ENCODE results near the gene CDH26. TPM values are rescaled to one million over a fixed set of nuclear protein-coding genes. Genes with fewer than 3 reads are reported as not detected.

The CDH26 gene
- total RNA-seq, 1 experiment from 2014 or later, result 1.1 TPM

DNA sequence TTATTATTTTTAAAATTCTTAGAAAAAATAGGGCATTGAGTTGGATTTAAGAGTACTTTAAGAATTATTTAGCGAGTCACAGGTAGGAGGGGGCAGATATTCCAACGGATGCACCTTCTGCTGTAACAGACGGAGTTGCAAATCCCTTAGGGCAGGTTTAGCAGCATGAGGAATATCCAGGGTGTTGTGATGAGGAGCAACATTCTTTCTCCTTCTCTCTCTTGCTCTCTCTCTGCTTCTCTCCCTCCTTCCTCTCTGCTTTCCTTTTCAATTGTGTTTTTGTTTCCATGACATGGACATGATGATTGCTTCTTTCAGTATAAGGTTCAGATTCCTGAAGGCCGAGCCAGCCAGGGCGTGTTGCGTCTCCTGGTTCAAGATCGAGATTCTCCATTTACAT is 28.9 kb downstream of the CDH26 start:
- CTCF ChIA-PET, result interaction anchor here (0.6 to 1.1 kb wide), 2 partner anchors 9 to 1113 kb away, joined by 3 read pairs; no protein-coding TSS in a partner anchor
- H3K4me3 Mint-ChIP-seq (ENCODE audit: low read depth, unreplicated experiment), result no peak overlapping the region
- no peaks in the 10 kb centered on the region for H3K36me3 Mint-ChIP-seq (ENCODE audit: insufficient read depth, unreplicated experiment)
- intact Hi-C loops (cut with micrococcal nuclease; ENCODE audit: unreplicated experiment), result no loop called here
- H3K9me3 Mint-ChIP-seq (ENCODE audit: low read depth, unreplicated experiment), result no peaks in the 10 kb centered on the region
- TF ChIP-seq, protein P1, sequence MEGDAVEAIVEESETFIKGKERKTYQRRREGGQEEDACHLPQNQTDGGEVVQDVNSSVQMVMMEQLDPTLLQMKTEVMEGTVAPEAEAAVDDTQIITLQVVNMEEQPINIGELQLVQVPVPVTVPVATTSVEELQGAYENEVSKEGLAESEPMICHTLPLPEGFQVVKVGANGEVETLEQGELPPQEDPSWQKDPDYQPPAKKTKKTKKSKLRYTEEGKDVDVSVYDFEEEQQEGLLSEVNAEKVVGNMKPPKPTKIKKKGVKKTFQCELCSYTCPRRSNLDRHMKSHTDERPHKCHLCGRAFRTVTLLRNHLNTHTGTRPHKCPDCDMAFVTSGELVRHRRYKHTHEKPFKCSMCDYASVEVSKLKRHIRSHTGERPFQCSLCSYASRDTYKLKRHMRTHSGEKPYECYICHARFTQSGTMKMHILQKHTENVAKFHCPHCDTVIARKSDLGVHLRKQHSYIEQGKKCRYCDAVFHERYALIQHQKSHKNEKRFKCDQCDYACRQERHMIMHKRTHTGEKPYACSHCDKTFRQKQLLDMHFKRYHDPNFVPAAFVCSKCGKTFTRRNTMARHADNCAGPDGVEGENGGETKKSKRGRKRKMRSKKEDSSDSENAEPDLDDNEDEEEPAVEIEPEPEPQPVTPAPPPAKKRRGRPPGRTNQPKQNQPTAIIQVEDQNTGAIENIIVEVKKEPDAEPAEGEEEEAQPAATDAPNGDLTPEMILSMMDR (IDR thresholded peaks at IDR 0.05; ENCODE audit: unreplicated experiment), result no peak
- no TSS peak for BruUV-seq (replicated peaks)
- H3K27me3 Mint-ChIP-seq (ENCODE audit: unreplicated experiment), result no peaks in the 10 kb centered on the region
- H3K4me1 Mint-ChIP-seq (ENCODE audit: low read depth, unreplicated experiment), result peaks cover 20% of the 10 kb centered on the region
- DNase-seq, result no peak
- no peak overlapping the region for H3K27ac Mint-ChIP-seq (ENCODE audit: unreplicated experiment)

DNA sequence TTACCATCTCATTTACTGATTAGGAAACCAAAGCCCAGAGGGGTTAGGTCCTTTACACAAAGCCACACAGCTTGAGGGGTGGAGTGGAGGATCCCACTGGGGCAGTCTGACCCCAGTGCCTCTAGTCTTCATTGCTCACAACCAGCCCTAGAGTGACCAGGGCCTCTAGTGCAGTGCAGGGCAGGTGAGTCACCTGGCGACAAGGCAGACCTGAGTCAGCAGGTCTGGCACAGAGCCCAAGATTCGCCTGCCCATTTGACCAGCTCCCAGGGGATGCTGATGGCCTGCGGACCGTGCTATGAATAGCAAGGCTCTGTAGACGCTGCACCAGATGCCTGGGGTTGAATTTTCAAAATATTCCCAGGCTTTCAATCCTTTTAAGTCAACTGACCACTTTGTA is 29.9 kb downstream of the CDH26 start:
- TF ChIP-seq, protein P1 (IDR thresholded peaks at IDR 0.05; ENCODE audit: unreplicated experiment), result no peak
- DNase-seq, result peak; percentile 97
- CTCF ChIA-PET, result interaction anchor here (0.7 to 1.8 kb wide), 7 partner anchors 8 to 62 kb away, joined by 3 to 8 read pairs (median 4); partner anchors contain the start of genes FAM217B and PPP1R3D
- intact Hi-C loops (cut with micrococcal nuclease; ENCODE audit: unreplicated experiment), result no loop called here
- Mint-ChIP-seq H3K27me3 (ENCODE audit: unreplicated experiment) (no peaks in the 10 kb centered on the region), H3K27ac (ENCODE audit: unreplicated experiment) (peak overlapping the region; percentile 31), H3K36me3 (ENCODE audit: insufficient read depth, unreplicated experiment) (no peaks in the 10 kb centered on the region), H3K9me3 (ENCODE audit: low read depth, unreplicated experiment) (no peaks in the 10 kb centered on the region), H3K4me3 (ENCODE audit: low read depth, unreplicated experiment) (no peak overlapping the region), H3K4me1 (ENCODE audit: low read depth, unreplicated experiment) (peaks cover 20% of the 10 kb centered on the region)
- no TSS peak for BruUV-seq (replicated peaks)

DNA sequence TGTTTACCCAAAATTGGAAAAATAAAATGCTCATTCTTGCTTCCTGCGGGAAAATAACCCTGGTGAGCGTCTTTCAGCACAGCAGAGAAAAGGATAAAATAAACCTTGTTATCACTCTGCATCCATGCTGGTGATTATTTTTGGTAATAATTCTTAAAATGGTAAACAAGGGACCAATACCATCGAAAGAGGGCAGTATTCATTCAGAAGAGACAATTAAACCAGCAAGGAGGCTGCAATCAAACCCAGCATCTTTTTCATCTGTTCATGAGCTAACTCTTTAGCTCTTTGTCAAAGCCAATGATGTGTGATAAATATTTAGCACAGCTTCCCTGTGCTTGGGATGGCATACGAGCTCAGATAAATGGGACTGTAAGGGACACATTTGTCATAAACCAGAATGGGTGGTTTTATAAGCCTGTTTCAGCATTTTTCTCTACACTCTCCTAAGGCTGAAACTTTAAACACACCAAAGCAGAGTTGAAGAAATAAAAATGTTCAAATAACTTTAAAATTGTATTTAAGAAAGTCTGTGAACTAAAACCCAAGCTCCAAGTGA is 34.4 kb downstream of the CDH26 start:
- intact Hi-C loops (cut with micrococcal nuclease; ENCODE audit: unreplicated experiment), result loop anchor here (1.0 to 2.0 kb wide), 4 partner anchors 44 to 1236 kb away; no protein-coding TSS in a partner anchor
- no TSS peak for BruUV-seq (replicated peaks)
- H3K4me1 Mint-ChIP-seq (ENCODE audit: low read depth, unreplicated experiment), result peaks cover 31% of the 10 kb centered on the region
- H3K27ac Mint-ChIP-seq (ENCODE audit: unreplicated experiment), result no peak overlapping the region
- H3K36me3 Mint-ChIP-seq (ENCODE audit: insufficient read depth, unreplicated experiment), result no peaks in the 10 kb centered on the region
- H3K27me3 Mint-ChIP-seq (ENCODE audit: unreplicated experiment), result no peaks in the 10 kb centered on the region
- H3K4me3 Mint-ChIP-seq (ENCODE audit: low read depth, unreplicated experiment), result no peak overlapping the region
- no peaks in the 10 kb centered on the region for H3K9me3 Mint-ChIP-seq (ENCODE audit: low read depth, unreplicated experiment)
- no peak for DNase-seq
- TF ChIP-seq, protein P1 (IDR thresholded peaks at IDR 0.05; ENCODE audit: unreplicated experiment), result peak; percentile 49
- CTCF ChIA-PET, result interaction anchor here (0.6 to 2.1 kb wide), 9 partner anchors 10 to 1806 kb away, joined by 3 to 25 read pairs (median 4); partner anchors contain the start of genes FAM217B and PPP1R3D

DNA sequence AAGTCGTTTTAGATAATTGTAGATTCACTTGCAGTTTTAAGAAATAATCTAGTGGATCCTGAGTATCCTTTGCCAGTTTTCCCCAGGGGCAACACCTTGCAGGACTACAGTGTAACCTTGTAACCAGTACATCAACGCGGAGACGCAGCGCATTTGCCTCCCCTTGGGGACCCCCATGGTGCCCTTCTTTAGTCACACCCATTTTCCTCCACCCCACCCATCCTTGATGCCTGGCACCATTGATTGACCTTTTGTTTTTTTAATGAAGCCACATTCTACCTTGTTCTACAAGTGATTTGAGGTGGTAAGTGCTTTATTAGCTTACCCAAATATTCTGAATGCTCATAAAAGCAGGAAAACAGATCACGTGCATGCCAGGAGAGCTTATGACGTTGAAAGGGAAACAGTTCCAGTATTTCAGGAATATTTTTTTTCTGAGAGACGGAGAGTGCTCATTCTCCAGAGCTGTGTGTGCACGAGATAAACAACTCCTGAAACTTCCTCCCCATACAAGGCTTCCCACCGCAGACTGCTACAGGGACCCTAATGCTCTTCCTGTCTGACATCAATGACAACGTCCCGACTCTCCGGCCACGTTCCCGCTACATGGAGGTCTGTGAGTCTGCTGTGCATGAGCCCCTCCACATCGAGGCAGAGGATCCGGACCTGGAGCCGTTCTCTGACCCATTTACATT is 35.7 kb downstream of the CDH26 start:
- H3K4me3 Mint-ChIP-seq (ENCODE audit: low read depth, unreplicated experiment), result no peak overlapping the region
- H3K4me1 Mint-ChIP-seq (ENCODE audit: low read depth, unreplicated experiment), result peaks cover 22% of the 10 kb centered on the region
- BruUV-seq (replicated peaks), result no TSS peak
- DNase-seq, result no peak
- no peaks in the 10 kb centered on the region for H3K36me3 Mint-ChIP-seq (ENCODE audit: insufficient read depth, unreplicated experiment)
- H3K27ac Mint-ChIP-seq (ENCODE audit: unreplicated experiment), result no peak overlapping the region
- TF ChIP-seq, protein P1 (IDR thresholded peaks at IDR 0.05; ENCODE audit: unreplicated experiment), result no peak
- no peaks in the 10 kb centered on the region for H3K9me3 Mint-ChIP-seq (ENCODE audit: low read depth, unreplicated experiment)
- intact Hi-C loops (cut with micrococcal nuclease; ENCODE audit: unreplicated experiment), result loop anchor here (2.0 kb wide), 2 partner anchors 45 to 1235 kb away; no protein-coding TSS in a partner anchor
- H3K27me3 Mint-ChIP-seq (ENCODE audit: unreplicated experiment), result no peaks in the 10 kb centered on the region
- CTCF ChIA-PET, result interaction anchor here (1.2 to 2.1 kb wide), 3 partner anchors 54 to 1192 kb away, joined by 3 to 25 read pairs (median 5); partner anchors contain the start of genes FAM217B and PPP1R3D

Data from Calu3 (cell line).